Osteoblast (primary cell): ENCODE data around the gene PRKAG2. TPM values are rescaled to one million over a fixed set of nuclear protein-coding genes. Genes with fewer than 3 reads are reported as not detected.

Source experiments
- DNase-seq: peaks from one replicate; pipeline ENCODE4 v3.0.0; 2011; ENCODE audit warnings: low spot score, mixed read lengths; ENCODE audit not compliant: insufficient read length; ENCODE audit errors: missing footprints
- H2AFZ ChIP-seq: 2 replicates; pipeline ENCODE4 v1.6.0; 2011; ENCODE audit warnings: mild to moderate bottlenecking, low read length
- H3K27ac ChIP-seq: 2 replicates; pipeline ENCODE4 v1.5.1; 2011; ENCODE audit warnings: mild to moderate bottlenecking, low read depth, low read length, moderate library complexity
- H3K27me3 ChIP-seq: 2 replicates; pipeline ENCODE4 v1.6.0; 2012; ENCODE audit warnings: mild to moderate bottlenecking, control low read depth, inconsistent platforms, low read length, moderate library complexity; ENCODE audit not compliant: insufficient read depth
- H3K36me3 ChIP-seq: 2 replicates; pipeline ENCODE4 v1.5.1; 2011; ENCODE audit warnings: mild to moderate bottlenecking, low read length, control low read depth, moderate library complexity; ENCODE audit not compliant: insufficient read depth
- H3K4me1 ChIP-seq: 2 replicates; pipeline ENCODE4 v1.5.1; 2011; ENCODE audit warnings: mild to moderate bottlenecking, low read length, control low read depth, moderate library complexity; ENCODE audit not compliant: insufficient read depth
- H3K4me2 ChIP-seq: 2 replicates; pipeline ENCODE4 v1.6.0; 2011; ENCODE audit warnings: mild to moderate bottlenecking, low read length; ENCODE audit not compliant: insufficient read depth
- H3K4me3 ChIP-seq: fragments of 200-600 bp; sonication (generic); 3 replicates; pipeline ENCODE4 v1.5.1; 2012; ENCODE audit warnings: mild to moderate bottlenecking, low read length, inconsistent platforms; ENCODE audit not compliant: insufficient read depth
- H3K79me2 ChIP-seq: 2 replicates; pipeline ENCODE4 v1.6.0; 2012; ENCODE audit warnings: mild to moderate bottlenecking, low read length, control low read depth, inconsistent platforms; ENCODE audit not compliant: insufficient read depth
- H3K9me3 ChIP-seq: 2 replicates; pipeline ENCODE4 v1.5.1; 2011; ENCODE audit warnings: low read depth, low read length, control low read depth
- H4K20me1 ChIP-seq: 2 replicates; pipeline ENCODE4 v1.6.0; 2012; ENCODE audit warnings: mild to moderate bottlenecking, low read length, control low read depth; ENCODE audit not compliant: insufficient read depth
- total RNA-seq: library from RNA; depleted of rRNA; stranded (reverse); fragments of >200 nt; gene quantifications from 2 replicates; pipeline ENCODE4 v1.2.3, GENCODE V29; 2012
- TF ChIP-seq, protein P1 (sequence below): IDR thresholded peaks from 2 replicates; pipeline ENCODE4 v1.5.1; 2011; ENCODE audit warnings: mild to moderate bottlenecking, low read depth, low read length, moderate library complexity; ENCODE audit errors: extremely low read depth

Gene PRKAG2
- total RNA-seq, 1 donor, result 20.6 TPM

DNA sequence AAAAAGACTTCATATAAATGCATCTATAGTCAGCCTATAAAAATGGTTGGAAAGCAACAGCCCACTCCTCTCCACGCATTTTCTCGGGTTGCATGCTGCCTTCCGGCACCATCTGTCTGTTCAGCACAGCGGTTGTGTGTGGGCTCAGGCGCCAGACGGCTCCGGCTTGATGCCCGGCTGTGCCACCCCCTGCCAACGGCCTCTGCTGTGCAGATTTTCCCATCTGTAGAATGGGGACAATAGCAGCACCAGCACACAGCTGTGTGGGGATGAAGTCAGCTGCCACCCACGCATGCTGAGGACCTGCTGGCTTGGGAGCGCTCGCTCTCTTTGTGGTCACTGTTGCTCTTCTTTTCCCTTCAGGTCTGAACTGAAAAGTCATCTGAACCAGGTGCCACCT is 19.5 kb downstream of the PRKAG2 start:
- H3K9me3 ChIP-seq, result no peaks in the 10 kb centered on the region
- no peak overlapping the region for H3K4me2 ChIP-seq
- peak; percentile 38 for DNase-seq
- no peaks in the 10 kb centered on the region for H4K20me1 ChIP-seq
- no peak overlapping the region for H2AFZ ChIP-seq
- no peak overlapping the region for H3K4me3 ChIP-seq
- H3K4me1 ChIP-seq, result no peaks in the 10 kb centered on the region
- H3K27me3 ChIP-seq, result peaks cover 8% of the 10 kb centered on the region
- H3K36me3 ChIP-seq, result no peaks in the 10 kb centered on the region
- TF ChIP-seq, protein P1, sequence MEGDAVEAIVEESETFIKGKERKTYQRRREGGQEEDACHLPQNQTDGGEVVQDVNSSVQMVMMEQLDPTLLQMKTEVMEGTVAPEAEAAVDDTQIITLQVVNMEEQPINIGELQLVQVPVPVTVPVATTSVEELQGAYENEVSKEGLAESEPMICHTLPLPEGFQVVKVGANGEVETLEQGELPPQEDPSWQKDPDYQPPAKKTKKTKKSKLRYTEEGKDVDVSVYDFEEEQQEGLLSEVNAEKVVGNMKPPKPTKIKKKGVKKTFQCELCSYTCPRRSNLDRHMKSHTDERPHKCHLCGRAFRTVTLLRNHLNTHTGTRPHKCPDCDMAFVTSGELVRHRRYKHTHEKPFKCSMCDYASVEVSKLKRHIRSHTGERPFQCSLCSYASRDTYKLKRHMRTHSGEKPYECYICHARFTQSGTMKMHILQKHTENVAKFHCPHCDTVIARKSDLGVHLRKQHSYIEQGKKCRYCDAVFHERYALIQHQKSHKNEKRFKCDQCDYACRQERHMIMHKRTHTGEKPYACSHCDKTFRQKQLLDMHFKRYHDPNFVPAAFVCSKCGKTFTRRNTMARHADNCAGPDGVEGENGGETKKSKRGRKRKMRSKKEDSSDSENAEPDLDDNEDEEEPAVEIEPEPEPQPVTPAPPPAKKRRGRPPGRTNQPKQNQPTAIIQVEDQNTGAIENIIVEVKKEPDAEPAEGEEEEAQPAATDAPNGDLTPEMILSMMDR, result no peak
- H3K79me2 ChIP-seq, result no peaks in the 10 kb centered on the region
- H3K27ac ChIP-seq, result no peak overlapping the region

DNA sequence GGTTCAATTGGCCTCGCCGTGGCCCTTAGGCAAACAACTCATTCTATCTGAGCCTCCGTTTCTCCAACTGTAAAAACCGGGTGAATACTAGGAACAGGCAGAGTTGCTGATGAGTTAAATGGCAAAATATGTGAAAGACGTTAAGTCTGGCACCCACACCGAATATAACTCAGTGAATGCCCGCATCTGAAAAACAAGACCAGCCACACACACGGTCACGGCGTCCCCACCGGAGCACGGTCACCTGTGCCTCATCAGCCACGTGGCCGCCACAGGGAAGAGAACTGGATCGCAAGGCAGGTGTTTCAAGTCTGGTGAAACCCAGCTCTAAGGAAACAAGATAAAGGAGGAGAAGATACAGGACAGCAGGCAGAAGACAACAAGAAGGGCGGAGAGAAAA is 20.4 kb downstream of the PRKAG2 start:
- H3K4me3 ChIP-seq, result no peak overlapping the region
- no peaks in the 10 kb centered on the region for H3K79me2 ChIP-seq
- H3K9me3 ChIP-seq, result no peaks in the 10 kb centered on the region
- TF ChIP-seq, protein P1, result no peak
- no peaks in the 10 kb centered on the region for H3K36me3 ChIP-seq
- H4K20me1 ChIP-seq, result no peaks in the 10 kb centered on the region
- peaks cover 10% of the 10 kb centered on the region for H3K27me3 ChIP-seq
- H3K4me1 ChIP-seq, result peaks cover 1% of the 10 kb centered on the region
- no peak overlapping the region for H3K27ac ChIP-seq
- peak; percentile 48 for DNase-seq
- H3K4me2 ChIP-seq, result no peak overlapping the region
- H2AFZ ChIP-seq, result no peak overlapping the region

DNA sequence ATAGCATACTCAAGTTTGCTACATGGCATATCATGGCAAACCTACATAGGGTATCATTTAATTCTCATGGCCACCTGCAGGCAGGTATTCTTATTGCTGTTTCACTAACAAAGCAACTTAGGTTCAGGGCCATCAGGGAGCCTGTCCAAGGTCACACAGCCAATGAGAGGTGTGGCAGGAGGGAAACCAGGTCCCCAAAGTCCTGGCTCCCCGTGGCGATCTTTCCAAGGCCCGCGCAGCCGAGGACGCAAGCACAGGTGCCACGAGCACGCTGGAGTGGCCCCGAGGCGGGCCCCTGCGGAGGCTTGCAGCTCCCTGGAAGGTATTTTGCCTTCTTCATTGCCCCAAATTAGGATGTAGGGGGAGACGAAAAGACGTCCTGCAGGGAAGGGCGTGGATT is 20.8 kb downstream of the PRKAG2 start:
- TF ChIP-seq, protein P1, result no peak
- H4K20me1 ChIP-seq, result no peaks in the 10 kb centered on the region
- H3K27me3 ChIP-seq, result peaks cover 10% of the 10 kb centered on the region
- H3K27ac ChIP-seq, result no peak overlapping the region
- no peaks in the 10 kb centered on the region for H3K36me3 ChIP-seq
- no peak overlapping the region for H3K4me2 ChIP-seq
- H3K79me2 ChIP-seq, result no peaks in the 10 kb centered on the region
- peaks cover 5% of the 10 kb centered on the region for H3K4me1 ChIP-seq
- peak; percentile 26 for DNase-seq
- no peak overlapping the region for H3K4me3 ChIP-seq
- no peaks in the 10 kb centered on the region for H3K9me3 ChIP-seq
- no peak overlapping the region for H2AFZ ChIP-seq

DNA sequence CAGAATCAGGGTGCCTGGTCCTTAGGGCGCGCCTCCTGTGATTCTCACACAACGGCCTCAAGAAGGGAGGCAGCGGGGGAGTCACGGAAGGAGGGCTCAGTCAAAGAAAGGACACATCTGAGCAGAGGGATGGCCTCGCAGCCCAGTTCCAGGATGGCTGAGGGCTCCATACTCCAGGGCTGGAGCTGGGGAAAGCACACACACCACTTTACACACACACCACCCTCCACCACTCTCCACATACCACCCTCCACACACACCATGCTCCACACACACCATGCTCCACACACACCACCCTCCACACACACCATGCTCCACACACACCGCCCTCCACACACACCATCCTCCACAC is 22.2 kb downstream of the PRKAG2 start:
- H3K4me2 ChIP-seq, result no peak overlapping the region
- H3K27ac ChIP-seq, result no peak overlapping the region
- peaks cover 10% of the 10 kb centered on the region for H3K27me3 ChIP-seq
- no peaks in the 10 kb centered on the region for H4K20me1 ChIP-seq
- H3K9me3 ChIP-seq, result no peaks in the 10 kb centered on the region
- no peak for DNase-seq
- peaks cover 11% of the 10 kb centered on the region for H3K4me1 ChIP-seq
- H3K4me3 ChIP-seq, result no peak overlapping the region
- H3K79me2 ChIP-seq, result no peaks in the 10 kb centered on the region
- no peaks in the 10 kb centered on the region for H3K36me3 ChIP-seq
- TF ChIP-seq, protein P1, result no peak
- no peak overlapping the region for H2AFZ ChIP-seq
